GM18517 (cell line): ENCODE data around the gene SGPP2.
"Not testable (repeated sequence)": the region's sequence is repeated elsewhere in the genome, so short reads cannot be mapped to it uniquely, and the experiment has no call there.

Experiments
- ATAC-seq: cut with Tn5 transposase; IDR thresholded peaks from one replicate; pipeline ENCODE4 v1.9.1; 2021; ENCODE audit warnings: mild to moderate bottlenecking, moderate library complexity; ENCODE audit not compliant: unreplicated experiment

The SGPP2 gene

GRCh38 chr2:222575618-222576017, 151.3 kb downstream of the SGPP2 start:
- no peak for ATAC-seq

DNA sequence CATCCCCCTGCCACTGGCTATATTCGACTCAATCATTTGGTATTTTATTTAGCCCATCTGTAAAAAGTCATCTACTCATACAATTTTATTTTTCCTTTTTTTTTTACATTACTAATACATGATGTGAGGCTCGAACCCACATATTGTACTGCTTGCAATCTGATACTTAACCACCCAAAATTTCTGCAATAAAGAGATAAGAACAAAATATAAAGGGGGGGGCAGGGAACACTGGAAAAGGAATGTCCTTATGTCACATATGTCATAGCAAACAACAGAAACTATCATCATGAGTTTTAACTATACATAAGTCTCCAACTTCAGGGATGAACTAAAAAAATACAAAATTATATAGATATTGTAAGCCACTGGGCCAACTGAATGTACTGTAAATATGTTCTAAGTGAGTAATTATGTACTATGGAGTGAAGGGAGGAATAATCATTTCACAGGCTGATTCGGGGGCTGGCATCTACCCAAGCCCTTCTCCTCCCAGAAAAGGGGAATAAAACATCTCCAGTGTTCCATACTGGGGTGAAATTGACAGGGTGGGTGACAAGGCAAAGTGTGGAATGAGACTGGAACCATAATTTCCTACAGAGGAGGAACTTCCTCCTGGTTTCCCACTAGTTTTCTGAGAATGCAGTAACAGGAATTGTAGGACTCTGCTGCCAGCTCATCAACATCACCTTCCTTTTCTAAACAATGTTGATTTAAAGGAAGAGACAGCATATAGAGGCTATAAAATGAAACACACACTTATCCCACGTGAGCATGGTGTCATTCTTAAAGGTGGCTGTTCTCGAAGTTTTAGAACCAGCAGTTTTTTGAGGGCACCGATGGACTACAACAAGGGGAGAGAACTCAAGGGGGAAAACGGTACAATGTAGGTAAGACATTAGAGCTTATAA, 152.1 kb downstream of the SGPP2 start:
- no peak for ATAC-seq

DNA sequence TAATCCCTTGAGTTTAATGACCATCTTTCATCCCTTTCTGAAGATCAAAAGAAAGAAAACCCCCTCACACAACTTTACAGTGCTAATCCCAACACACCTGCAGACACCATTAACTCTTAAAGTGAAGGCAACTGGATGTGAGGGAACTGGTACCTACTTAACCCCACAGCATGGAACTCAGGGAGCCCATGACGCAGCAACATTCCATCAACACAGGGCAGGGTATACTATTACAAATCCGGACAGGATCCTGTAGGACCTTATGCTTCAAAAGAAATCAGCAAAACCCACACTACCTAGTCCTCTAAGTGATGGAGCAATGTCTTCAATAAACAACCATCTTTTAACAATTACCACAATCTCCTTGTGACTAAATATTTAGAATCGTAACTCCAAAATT, 153.0 kb downstream of the SGPP2 start:
- no peak for ATAC-seq

DNA sequence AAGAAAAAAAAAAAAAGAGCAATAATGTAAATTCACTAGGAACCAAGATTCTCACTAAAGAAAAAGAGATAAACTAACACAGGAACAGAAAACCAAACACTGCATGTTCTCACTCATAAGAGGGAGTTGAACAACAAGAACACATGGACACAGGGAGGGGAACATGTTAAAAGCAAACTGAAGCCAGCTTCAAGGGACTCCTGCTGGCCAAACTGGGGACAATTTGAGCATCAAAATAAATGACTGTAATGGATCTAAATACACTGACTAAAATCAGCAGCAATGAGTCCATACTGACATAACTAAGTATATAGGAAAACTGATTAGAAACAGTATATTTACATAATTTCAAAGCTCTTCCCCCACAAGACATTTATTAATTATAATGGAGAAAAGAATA, 158.6 kb downstream of the SGPP2 start:
- ATAC-seq: no peak

GRCh38 chr2:222584589-222584988, 160.2 kb downstream of the SGPP2 start:
- not testable (repeated sequence) for ATAC-seq

DNA sequence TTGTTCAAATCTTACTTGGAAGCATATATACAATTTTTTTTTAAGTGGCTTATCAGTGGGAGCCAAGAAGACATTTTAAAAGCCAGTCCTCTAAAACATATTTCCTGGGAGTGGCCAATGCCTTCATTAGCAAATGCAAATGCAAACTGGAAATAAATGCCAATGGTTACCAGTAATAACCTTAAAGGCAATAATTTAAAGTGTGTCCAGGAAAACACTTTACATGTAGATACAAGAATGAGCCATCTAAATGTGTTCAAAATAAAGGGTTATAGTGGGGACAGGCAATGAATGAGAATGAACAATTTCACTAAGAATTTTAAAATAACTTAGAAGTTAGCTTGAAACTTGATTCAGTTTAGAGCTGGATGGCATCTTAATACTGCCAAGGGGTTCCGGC, 167.3 kb downstream of the SGPP2 start:
- no peak for ATAC-seq

- ATAC-seq: no peak
Observed at GRCh38 chr2:222592176-222592575, 167.8 kb downstream of the SGPP2 start.

DNA sequence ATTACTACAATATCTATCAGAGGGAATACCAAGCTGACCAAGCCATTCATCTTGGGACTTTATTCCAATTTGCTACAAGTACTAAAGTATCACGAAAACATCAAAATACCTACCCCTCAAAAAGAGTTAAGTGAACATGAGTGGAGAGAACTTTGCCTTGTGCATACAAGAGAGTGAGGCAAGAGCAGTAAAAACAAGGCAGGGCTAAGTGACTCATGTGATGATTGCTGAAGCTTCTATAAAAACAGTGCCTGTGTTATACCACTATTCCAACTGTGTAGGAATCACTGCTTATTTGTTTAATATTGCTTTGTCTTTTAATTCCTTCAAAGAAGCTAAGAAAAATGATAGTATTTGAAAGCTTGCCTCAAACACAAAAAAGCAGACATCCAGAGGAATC, 170.3 kb downstream of the SGPP2 start:
- no peak for ATAC-seq

GRCh38 chr2:222595581-222595980, 171.2 kb downstream of the SGPP2 start:
- no peak for ATAC-seq

DNA sequence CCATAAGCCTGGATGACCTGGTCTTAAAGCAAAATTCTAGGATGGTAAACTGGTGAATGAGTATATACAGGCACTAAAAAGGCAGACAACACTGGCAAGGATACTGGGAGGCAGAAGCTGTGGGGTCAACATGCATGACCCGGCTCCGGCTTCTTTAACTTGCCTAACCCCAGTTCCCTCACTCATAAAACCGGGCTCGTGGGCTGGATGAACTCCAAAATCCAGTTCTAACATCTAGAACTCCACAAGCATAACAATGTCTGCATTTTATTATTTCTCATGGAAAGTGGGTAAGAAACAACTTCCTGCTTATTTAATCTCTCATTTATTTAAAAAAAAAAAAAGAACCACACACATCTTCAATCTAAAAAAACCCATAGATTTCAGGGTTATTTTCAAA, 174.3 kb downstream of the SGPP2 start:
- ATAC-seq: no peak

DNA sequence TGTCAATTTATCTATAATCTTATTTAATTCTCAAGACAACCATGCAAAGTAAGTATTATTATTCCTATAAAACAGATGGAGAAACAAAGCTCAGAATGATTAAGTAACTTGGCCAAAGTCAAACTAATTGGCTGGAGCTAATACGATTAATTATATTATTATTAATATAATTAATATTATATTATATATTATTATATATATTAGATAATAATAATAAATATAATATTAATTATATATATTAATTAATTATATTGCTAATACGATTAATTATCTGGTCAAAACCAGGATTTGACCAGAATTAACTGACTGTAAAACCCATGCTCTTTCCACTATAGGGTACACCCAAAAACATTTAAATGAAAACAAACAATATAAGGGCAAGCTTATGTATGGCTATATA, 179.2 kb downstream of the SGPP2 start:
- no peak for ATAC-seq

DNA sequence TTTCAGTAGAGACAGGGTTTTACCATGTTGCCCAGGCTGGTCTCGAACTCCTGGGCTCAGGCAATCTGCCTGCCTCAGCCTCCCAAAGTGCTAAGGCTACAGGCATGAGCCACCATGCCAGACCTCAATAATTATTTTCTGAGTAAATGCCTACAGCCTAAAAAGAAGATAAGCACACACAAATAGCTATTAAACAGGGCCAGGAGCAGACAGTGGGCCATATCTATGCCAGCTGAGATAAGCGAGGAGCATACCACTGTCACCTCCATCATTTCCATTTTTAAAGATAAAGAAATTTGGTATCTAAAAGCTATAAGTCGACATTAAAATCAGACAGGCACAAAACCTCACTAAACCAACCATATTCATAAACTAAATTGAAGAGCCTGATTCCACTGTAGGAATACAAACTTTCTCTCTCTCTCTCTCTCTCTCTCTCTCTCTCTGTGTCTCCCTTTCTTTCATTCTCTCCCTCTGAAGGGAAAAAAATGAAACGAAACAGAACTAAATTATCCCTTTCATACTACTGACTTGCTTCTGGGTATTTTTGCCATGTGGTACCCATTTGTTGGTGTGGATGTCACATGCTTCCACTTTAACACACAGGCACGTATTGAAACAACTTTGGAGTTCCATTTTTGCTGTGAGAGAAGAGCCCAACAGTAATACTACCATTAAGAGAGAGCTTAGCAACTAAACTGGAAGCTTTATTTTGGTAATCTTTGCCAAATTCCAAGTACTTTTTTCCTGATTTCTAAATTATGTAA, 180.6 kb downstream of the SGPP2 start:
- no peak for ATAC-seq

- ATAC-seq: no peak
Observed at GRCh38 chr2:222606306-222606705, 182.0 kb downstream of the SGPP2 start.

DNA sequence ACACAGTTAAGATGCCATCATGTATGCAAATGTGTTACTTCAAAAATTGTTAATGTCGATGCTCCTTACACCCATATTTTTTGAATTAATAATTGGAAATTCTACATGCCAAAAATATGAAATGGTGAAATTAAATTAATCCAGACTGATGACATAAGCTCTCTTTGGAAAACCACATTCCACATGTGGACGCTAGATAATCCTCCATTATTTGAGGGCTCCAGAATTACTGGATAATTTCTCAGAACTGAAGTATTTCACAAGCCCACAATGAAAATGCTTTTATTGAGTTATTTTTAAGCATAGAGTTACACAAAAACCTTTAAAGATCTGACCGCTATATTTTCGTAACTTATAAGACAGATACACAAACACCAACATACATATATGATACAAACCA, 183.7 kb downstream of the SGPP2 start:
- no peak for ATAC-seq

DNA sequence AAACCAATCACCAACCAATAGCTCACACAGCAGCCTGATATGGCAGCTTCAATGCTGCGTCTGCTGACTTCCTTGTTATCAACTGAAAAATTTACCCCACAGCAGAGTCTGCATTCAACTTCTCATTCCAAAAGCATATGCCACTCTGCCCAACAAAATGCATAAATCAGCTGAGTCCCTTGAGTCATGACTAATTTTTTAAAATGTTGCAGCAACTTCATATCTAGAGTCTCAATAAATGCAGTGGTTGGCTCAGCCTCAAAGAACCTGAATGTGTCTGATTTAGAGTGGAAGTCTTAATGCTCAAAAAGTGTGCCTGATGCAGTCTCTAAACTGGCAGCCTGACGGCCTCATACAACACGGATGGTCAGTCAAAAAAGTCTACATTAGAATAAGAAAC, 185.0 kb downstream of the SGPP2 start:
- ATAC-seq: no peak
